GM12892 (cell line): ENCODE data around the gene KAT7.

ENCODE experiments used
- POLR2A ChIP-seq: IDR thresholded peaks from 2 replicates; pipeline ENCODE4 v1.6.1; 2011; ENCODE audit warnings: low read depth, low read length, control low read depth
- POLR2AphosphoS5 ChIP-seq: IDR thresholded peaks from 2 replicates; pipeline ENCODE4 v1.6.1; 2011; ENCODE audit warnings: low read depth, low read length, control low read depth

GRCh38 chr17:49749730-49750129 lies 38.8 kb upstream of the KAT7 start:
- TF ChIP-seq POLR2A, result no peak
- TF ChIP-seq POLR2AphosphoS5, result no peak
